ENCODE data around the gene MXD3. TPM values are rescaled to one million over a fixed set of nuclear protein-coding genes. Genes with fewer than 3 reads are reported as not detected.

MXD3 gene
- total RNA-seq, 1 experiment from 2014 or later: 12.6 TPM

DNA sequence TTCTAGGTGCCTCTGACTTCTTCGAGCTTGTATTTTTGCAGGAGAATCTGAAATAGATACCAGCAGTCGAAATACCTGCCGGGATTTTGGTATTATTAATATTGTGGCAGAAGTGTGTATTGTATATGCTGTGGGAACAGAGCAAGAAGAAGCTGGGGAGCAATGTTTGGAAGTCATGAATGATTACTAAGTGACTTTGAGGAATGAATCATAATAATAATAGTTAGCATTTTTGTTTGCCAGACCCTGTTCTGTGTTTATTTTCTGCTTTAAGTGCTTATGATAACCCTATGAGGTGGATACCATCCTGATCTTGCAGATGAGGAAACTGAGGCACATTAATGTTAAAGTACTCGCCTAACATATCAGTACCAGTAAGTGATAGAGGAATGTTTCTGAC lies 40.6 kb downstream of the MXD3 start:
- no peaks in the 10 kb centered on the region for H3K4me1 ChIP-seq (ENCODE audit: low read length)
- DNase-seq: no peak
- no peak overlapping the region for H2AFZ ChIP-seq (ENCODE audit: low read length)
- no peak overlapping the region for H3K27ac ChIP-seq (ENCODE audit: low read length)
- H4K20me1 ChIP-seq (ENCODE audit: insufficient read depth, low read depth, low read length): no peaks in the 10 kb centered on the region
- H3K27me3 ChIP-seq (ENCODE audit: low read length): no peaks in the 10 kb centered on the region
- H3K9me3 ChIP-seq (ENCODE audit: low read length): no peaks in the 10 kb centered on the region
- no peak overlapping the region for H3K4me2 ChIP-seq (ENCODE audit: low read depth, low read length, poor library complexity, severe bottlenecking)
- H3K79me2 ChIP-seq (ENCODE audit: low read length): peaks cover 12% of the 10 kb centered on the region; the same call in 1 of the 2 replicates
- H3K9me2 ChIP-seq (replicated peaks; ENCODE audit: insufficient read depth, low read length): no peaks in the 10 kb centered on the region
- H3K4me3 ChIP-seq (ENCODE audit: low read length): no peak overlapping the region
- no peak overlapping the region for H3K9ac ChIP-seq (ENCODE audit: low read length)
- peaks cover 41% of the 10 kb centered on the region for H3K36me3 ChIP-seq (ENCODE audit: insufficient read depth, low read length)

DNA sequence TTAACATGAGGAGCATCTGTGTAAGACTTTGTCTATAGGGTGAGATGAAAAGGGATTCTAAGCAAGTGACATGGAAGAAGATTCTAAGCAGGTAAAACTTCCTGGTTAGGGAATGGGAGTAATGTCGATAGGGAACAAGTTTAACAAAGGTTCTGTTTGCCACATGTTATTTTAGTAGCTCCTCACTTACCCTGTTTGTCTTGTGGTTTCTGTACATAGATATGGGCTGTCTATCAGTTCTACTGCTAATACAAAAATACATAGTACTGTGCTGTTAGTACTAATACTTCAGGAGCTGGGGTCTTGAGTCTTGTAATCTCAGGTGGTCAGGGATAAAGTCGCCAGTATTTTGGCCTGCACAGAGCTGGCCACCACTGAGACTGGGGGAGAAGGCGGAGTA lies 41.0 kb downstream of the MXD3 start:
- peaks cover 41% of the 10 kb centered on the region for H3K36me3 ChIP-seq (ENCODE audit: insufficient read depth, low read length)

DNA sequence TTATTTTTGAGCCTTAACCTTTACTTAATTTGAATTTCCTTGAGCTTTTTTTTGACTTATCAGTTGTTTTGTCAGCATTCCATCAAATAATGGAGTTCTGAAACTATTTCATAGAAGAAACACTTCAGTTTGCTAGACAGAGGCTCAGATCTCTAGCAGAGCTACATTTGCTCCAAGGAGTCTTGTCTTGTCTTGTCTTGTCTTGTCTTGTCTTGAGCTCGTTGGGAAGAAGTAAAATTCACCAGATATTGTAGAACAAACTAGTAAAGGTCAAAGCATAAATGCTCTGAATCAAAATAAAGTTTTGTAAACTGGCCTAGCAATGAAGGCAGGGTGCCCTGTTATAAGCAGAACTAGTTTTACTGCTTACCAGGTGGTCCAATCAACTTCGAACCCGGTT lies 41.7 kb downstream of the MXD3 start:
- H3K27me3 ChIP-seq (ENCODE audit: low read length): no peaks in the 10 kb centered on the region
- no peaks in the 10 kb centered on the region for H4K20me1 ChIP-seq (ENCODE audit: insufficient read depth, low read depth, low read length)
- H3K27ac ChIP-seq (ENCODE audit: low read length): no peak overlapping the region
- no peaks in the 10 kb centered on the region for H3K9me2 ChIP-seq (replicated peaks; ENCODE audit: insufficient read depth, low read length)
- peaks cover 39% of the 10 kb centered on the region for H3K36me3 ChIP-seq (ENCODE audit: insufficient read depth, low read length)
- no peaks in the 10 kb centered on the region for H3K9me3 ChIP-seq (ENCODE audit: low read length)
- H2AFZ ChIP-seq (ENCODE audit: low read length): no peak overlapping the region
- H3K4me2 ChIP-seq (ENCODE audit: low read depth, low read length, poor library complexity, severe bottlenecking): no peak overlapping the region
- H3K9ac ChIP-seq (ENCODE audit: low read length): no peak overlapping the region
- no peak for DNase-seq
- H3K4me1 ChIP-seq (ENCODE audit: low read length): no peaks in the 10 kb centered on the region
- H3K4me3 ChIP-seq (ENCODE audit: low read length): no peak overlapping the region
- H3K79me2 ChIP-seq (ENCODE audit: low read length): peaks cover 12% of the 10 kb centered on the region; the same call in 1 of the 2 replicates

More for the DNA sequence above, 41.0 kb downstream of the MXD3 start:
- no peak overlapping the region for H2AFZ ChIP-seq (ENCODE audit: low read length)
- H3K4me1 ChIP-seq (ENCODE audit: low read length): no peaks in the 10 kb centered on the region
- no peaks in the 10 kb centered on the region for H3K9me3 ChIP-seq (ENCODE audit: low read length)
- H3K9ac ChIP-seq (ENCODE audit: low read length): no peak overlapping the region
- H3K9me2 ChIP-seq (replicated peaks; ENCODE audit: insufficient read depth, low read length): no peaks in the 10 kb centered on the region
- no peaks in the 10 kb centered on the region for H3K27me3 ChIP-seq (ENCODE audit: low read length)
- H4K20me1 ChIP-seq (ENCODE audit: insufficient read depth, low read depth, low read length): no peaks in the 10 kb centered on the region
- H3K79me2 ChIP-seq (ENCODE audit: low read length): peaks cover 12% of the 10 kb centered on the region; the same call in 1 of the 2 replicates
- DNase-seq: no peak
- H3K4me2 ChIP-seq (ENCODE audit: low read depth, low read length, poor library complexity, severe bottlenecking): no peak overlapping the region
- H3K4me3 ChIP-seq (ENCODE audit: low read length): no peak overlapping the region
- no peak overlapping the region for H3K27ac ChIP-seq (ENCODE audit: low read length)

DNA sequence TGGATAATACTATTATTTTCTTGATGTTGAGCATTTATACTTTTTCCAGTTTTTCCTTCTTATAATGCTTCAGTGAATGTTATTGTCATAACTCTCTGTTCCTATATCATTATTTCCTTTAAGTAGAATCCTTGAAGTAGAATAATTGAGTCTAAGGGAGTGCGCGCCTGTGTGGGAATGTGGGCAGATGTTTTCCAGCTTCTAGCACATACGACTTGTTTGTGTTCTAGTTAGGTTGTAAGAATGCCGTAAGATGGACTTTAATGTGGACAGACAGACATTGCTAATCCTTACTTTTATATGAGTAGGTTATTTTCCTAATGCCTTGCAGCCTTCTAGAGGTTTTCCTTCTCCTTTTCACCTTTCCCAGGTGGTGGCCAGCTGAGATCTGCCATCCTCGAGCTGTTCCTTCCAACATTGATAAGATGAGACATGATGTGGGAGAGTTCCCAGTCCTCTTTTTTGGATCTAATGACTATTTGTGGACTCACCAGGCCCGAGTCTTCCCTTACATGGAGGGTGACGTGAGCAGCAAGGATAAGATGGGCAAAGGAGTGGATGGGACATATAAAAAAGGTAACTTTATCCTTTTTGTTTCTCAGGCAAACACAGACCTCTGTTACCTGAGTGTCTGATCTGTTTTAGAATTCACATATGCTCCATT lies 42.3 kb downstream of the MXD3 start:
- Histone ChIP-seq H3K27ac (ENCODE audit: low read length) (no peak overlapping the region), H3K27me3 (ENCODE audit: low read length) (no peaks in the 10 kb centered on the region), H3K9me3 (ENCODE audit: low read length) (no peaks in the 10 kb centered on the region), H3K4me2 (ENCODE audit: low read depth, low read length, poor library complexity, severe bottlenecking) (no peak overlapping the region), H3K9me2 (replicated peaks; ENCODE audit: insufficient read depth, low read length) (no peaks in the 10 kb centered on the region), H3K4me1 (ENCODE audit: low read length) (no peaks in the 10 kb centered on the region), H4K20me1 (ENCODE audit: insufficient read depth, low read depth, low read length) (no peaks in the 10 kb centered on the region), H3K9ac (ENCODE audit: low read length) (no peak overlapping the region), H3K79me2 (ENCODE audit: low read length) (peaks cover 12% of the 10 kb centered on the region; the same call in 1 of the 2 replicates), H3K36me3 (ENCODE audit: insufficient read depth, low read length) (peaks cover 40% of the 10 kb centered on the region), H2AFZ (ENCODE audit: low read length) (no peak overlapping the region), H3K4me3 (ENCODE audit: low read length) (no peak overlapping the region)
- DNase-seq: no peak

DNA sequence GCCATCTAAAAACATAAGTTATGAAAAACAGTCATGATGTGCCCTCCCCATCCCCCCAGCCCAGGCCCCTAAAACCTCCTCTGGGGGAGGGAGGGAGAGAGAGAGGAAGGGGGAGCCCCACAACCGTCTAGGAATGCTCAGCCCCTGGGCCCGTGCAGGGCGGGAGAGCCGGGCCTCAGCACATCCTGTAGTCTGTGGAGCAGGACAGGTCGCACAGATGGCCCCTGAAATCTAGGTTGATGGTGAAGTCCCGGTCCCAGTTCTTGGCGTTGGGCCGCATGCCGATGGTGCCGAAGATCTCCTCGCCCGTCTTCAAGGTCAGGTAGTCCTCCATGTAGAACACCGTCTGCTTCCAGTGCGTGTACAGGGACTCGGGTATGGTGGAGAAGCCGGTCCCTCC lies 46.3 kb downstream of the MXD3 start:
- no peaks in the 10 kb centered on the region for H3K9me2 ChIP-seq (replicated peaks; ENCODE audit: insufficient read depth, low read length)
- H2AFZ ChIP-seq (ENCODE audit: low read length): no peak overlapping the region
- no peak overlapping the region for H3K9ac ChIP-seq (ENCODE audit: low read length)
- H3K9me3 ChIP-seq (ENCODE audit: low read length): no peaks in the 10 kb centered on the region
- peaks cover 8% of the 10 kb centered on the region; the same call in 1 of the 2 replicates for H3K79me2 ChIP-seq (ENCODE audit: low read length)
- no peaks in the 10 kb centered on the region for H4K20me1 ChIP-seq (ENCODE audit: insufficient read depth, low read depth, low read length)
- H3K27ac ChIP-seq (ENCODE audit: low read length): no peak overlapping the region
- no peaks in the 10 kb centered on the region for H3K4me1 ChIP-seq (ENCODE audit: low read length)
- no peak overlapping the region for H3K4me3 ChIP-seq (ENCODE audit: low read length)
- no peaks in the 10 kb centered on the region for H3K27me3 ChIP-seq (ENCODE audit: low read length)
- DNase-seq: no peak
- H3K36me3 ChIP-seq (ENCODE audit: insufficient read depth, low read length): peaks cover 50% of the 10 kb centered on the region
- no peak overlapping the region for H3K4me2 ChIP-seq (ENCODE audit: low read depth, low read length, poor library complexity, severe bottlenecking)

DNA sequence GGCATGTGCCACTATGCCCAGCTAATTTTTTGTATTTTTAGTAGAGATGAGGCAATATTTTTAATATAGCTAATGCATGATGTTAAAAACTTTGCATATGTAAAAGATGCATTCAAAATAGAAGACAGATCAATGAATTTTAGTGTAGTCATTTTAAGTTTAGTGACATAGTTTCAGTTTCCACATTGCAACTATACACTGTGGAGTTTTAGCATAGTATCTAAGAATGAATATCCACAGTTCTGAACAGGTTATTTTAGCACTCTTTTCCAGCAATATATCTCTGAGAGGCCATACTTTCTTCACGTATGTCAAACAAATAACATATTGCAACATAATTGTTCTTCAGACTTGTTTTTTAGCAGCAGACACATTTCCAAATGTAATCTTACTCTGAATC lies 47.5 kb downstream of the MXD3 start:
- no peak overlapping the region for H2AFZ ChIP-seq (ENCODE audit: low read length)
- no peak overlapping the region for H3K4me3 ChIP-seq (ENCODE audit: low read length)
- no peaks in the 10 kb centered on the region for H4K20me1 ChIP-seq (ENCODE audit: insufficient read depth, low read depth, low read length)
- no peak for DNase-seq
- no peaks in the 10 kb centered on the region for H3K9me2 ChIP-seq (replicated peaks; ENCODE audit: insufficient read depth, low read length)
- no peak overlapping the region for H3K27ac ChIP-seq (ENCODE audit: low read length)
- no peaks in the 10 kb centered on the region for H3K9me3 ChIP-seq (ENCODE audit: low read length)
- H3K9ac ChIP-seq (ENCODE audit: low read length): no peak overlapping the region
- peaks cover 1% of the 10 kb centered on the region; the same call in 1 of the 2 replicates for H3K79me2 ChIP-seq (ENCODE audit: low read length)
- H3K27me3 ChIP-seq (ENCODE audit: low read length): no peaks in the 10 kb centered on the region
- no peak overlapping the region for H3K4me2 ChIP-seq (ENCODE audit: low read depth, low read length, poor library complexity, severe bottlenecking)
- no peaks in the 10 kb centered on the region for H3K4me1 ChIP-seq (ENCODE audit: low read length)
- peaks cover 43% of the 10 kb centered on the region for H3K36me3 ChIP-seq (ENCODE audit: insufficient read depth, low read length)

DNA sequence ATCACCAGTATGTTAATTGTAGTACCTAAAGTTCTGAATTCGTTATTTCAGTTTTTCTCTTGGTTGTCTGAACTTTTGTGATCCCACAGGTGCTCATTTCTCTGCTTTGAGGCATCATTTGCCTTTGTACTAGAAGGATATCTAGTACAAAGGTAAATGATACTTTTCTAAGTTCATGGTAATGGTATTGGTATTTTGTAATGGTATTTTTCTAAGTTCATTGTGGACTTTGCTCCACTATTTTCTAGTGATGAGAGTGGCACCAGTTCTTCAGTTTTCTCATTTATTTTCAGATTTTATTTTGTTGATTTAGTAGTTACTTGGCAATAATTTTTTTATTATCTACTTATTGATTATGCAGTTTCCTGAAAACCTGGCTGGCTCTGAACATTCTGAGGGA lies 50.2 kb downstream of the MXD3 start:
- H3K9me3 ChIP-seq (ENCODE audit: low read length): no peaks in the 10 kb centered on the region
- H3K79me2 ChIP-seq (ENCODE audit: low read length): no peaks in the 10 kb centered on the region
- no peak overlapping the region for H3K27ac ChIP-seq (ENCODE audit: low read length)
- no peak overlapping the region for H3K4me2 ChIP-seq (ENCODE audit: low read depth, low read length, poor library complexity, severe bottlenecking)
- no peak overlapping the region for H3K4me3 ChIP-seq (ENCODE audit: low read length)
- no peaks in the 10 kb centered on the region for H4K20me1 ChIP-seq (ENCODE audit: insufficient read depth, low read depth, low read length)
- H3K9me2 ChIP-seq (replicated peaks; ENCODE audit: insufficient read depth, low read length): no peaks in the 10 kb centered on the region
- H3K27me3 ChIP-seq (ENCODE audit: low read length): no peaks in the 10 kb centered on the region
- DNase-seq: no peak
- peaks cover 39% of the 10 kb centered on the region for H3K36me3 ChIP-seq (ENCODE audit: insufficient read depth, low read length)
- H2AFZ ChIP-seq (ENCODE audit: low read length): no peak overlapping the region
- no peak overlapping the region for H3K9ac ChIP-seq (ENCODE audit: low read length)
- no peaks in the 10 kb centered on the region for H3K4me1 ChIP-seq (ENCODE audit: low read length)

DNA sequence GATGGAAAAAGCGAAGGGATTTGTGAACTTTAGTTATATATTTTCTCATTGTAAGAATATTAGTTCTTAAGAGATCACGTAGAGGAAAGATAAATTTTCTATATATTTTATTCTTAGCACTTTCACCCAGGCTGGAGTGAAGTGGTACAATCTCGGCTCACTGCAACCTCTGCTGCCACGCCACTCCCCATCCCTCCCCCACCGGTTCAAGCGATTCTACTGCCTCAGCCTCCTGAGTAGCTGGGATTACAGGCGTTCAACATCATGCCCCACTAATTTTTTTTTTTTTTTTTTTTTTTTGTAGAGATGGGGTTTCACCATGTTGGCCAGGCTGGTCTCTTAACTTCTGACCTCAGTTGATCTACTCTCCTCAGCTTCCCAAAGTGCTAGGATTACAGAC lies 50.7 kb downstream of the MXD3 start:
- Histone ChIP-seq H2AFZ (ENCODE audit: low read length) (no peak overlapping the region), H4K20me1 (ENCODE audit: insufficient read depth, low read depth, low read length) (no peaks in the 10 kb centered on the region), H3K4me1 (ENCODE audit: low read length) (no peaks in the 10 kb centered on the region), H3K9me2 (replicated peaks; ENCODE audit: insufficient read depth, low read length) (no peaks in the 10 kb centered on the region), H3K27ac (ENCODE audit: low read length) (no peak overlapping the region), H3K9ac (ENCODE audit: low read length) (no peak overlapping the region), H3K79me2 (ENCODE audit: low read length) (peaks cover under 1% of the 10 kb centered on the region; the same call in 1 of the 2 replicates), H3K36me3 (ENCODE audit: insufficient read depth, low read length) (peaks cover 42% of the 10 kb centered on the region), H3K4me2 (ENCODE audit: low read depth, low read length, poor library complexity, severe bottlenecking) (no peak overlapping the region), H3K27me3 (ENCODE audit: low read length) (no peaks in the 10 kb centered on the region), H3K4me3 (ENCODE audit: low read length) (no peak overlapping the region), H3K9me3 (ENCODE audit: low read length) (no peaks in the 10 kb centered on the region)
- DNase-seq: no peak

Data from Karpas-422 (cell line).